A549 (cell line): ENCODE data around the gene PDE8B. TPM values are rescaled to one million over a fixed set of nuclear protein-coding genes. Genes with fewer than 3 reads are reported as not detected.

Source experiments
- ATAC-seq, 2 experiments: fragments of 200-7000 bp in 1 of 2; fragments of >200 bp in 1 of 2; cut with Nextera tagmentation in 1 of 2; cut with Tn5 transposase in 1 of 2; 3 replicates each; pipeline versions ENCODE4 v1.8.0 to v1.9.1; 2018 to 2020; ENCODE audit warnings: mild to moderate bottlenecking in 1 of 2, moderate library complexity in 1 of 2
- CTCF ChIA-PET: fragments of 300-600 bp; sonication (Branson Sonifier 250); formaldehyde crosslinking; extraction: SDS; loops from one replicate; lab custom pipeline; 2021; ENCODE audit warnings: antibody characterized with exemption, inconsistent platforms; lab: Yijun Ruan, JAX
- POLR2A ChIA-PET: fragments of 350-600 bp; formaldehyde crosslinking; extraction: SDS; loops from one replicate; lab custom pipeline; 2021; ENCODE audit warnings: antibody characterized with exemption, inconsistent platforms; lab: Yijun Ruan, JAX
- DNase-seq, 2 experiments: peaks; one replicate each; pipeline versions ENCODE4 v3.0.0 to v3.0.0-alpha.2; 2011 to 2016; ENCODE audit warnings: low read depth in 1 of 2, low spot score in 1 of 2
- FAIRE-seq: peaks from 2 replicates; lab custom pipeline; 2011; peaks lifted over from hg19 to GRCh38; lab: Jason Lieb, UNC
- H3K27ac ChIP-seq, 2 experiments: fragments of >200 bp; sonication (Bioruptor Twin); formaldehyde crosslinking; 3 replicates each; pipeline ENCODE4 v1.5.1; 2016 to 2017
- H3K4me1 ChIP-seq: fragments of >200 bp; sonication (Bioruptor Twin); formaldehyde crosslinking; 3 replicates; pipeline ENCODE4 v1.6.1; 2016
- H3K4me2 ChIP-seq: fragments of >200 bp; sonication (Bioruptor Twin); formaldehyde crosslinking; 3 replicates; pipeline ENCODE4 v1.6.1; 2016
- H3K4me3 ChIP-seq: fragments of >200 bp; sonication (Bioruptor Twin); formaldehyde crosslinking; 3 replicates; pipeline ENCODE4 v1.5.1; 2016
- H3K9me3 ChIP-seq: fragments of >200 bp; sonication (Bioruptor Twin); formaldehyde crosslinking; 3 replicates; pipeline ENCODE4 v1.6.1; 2016
- BHLHE40 ChIP-seq: IDR thresholded peaks from 2 replicates; pipeline ENCODE4 v1.6.1; 2012; ENCODE audit warnings: low read depth, low read length, inconsistent platforms
- CEBPB ChIP-seq, 2 experiments: fragments of >200 bp in 1 of 2; sonication (Bioruptor Twin) in 1 of 2; formaldehyde crosslinking in 1 of 2; IDR thresholded peaks; 2 replicates each; pipeline ENCODE4 v1.6.1; 2012 to 2016
- CHD2 ChIP-seq: fragments of 150-350 bp; IDR thresholded peaks from 2 replicates; pipeline ENCODE4 v1.6.1; 2014; ENCODE audit warnings: low read length; ENCODE audit not compliant: partially characterized antibody
- E2F6 ChIP-seq: IDR thresholded peaks from 2 replicates; pipeline ENCODE4 v1.6.1; 2012; ENCODE audit warnings: low read depth, borderline replicate concordance
- EHF ChIP-seq: fragments of 250-450 bp; sonication (Bioruptor Pico); IDR thresholded peaks from 2 replicates; pipeline ENCODE4 v1.5.0; 2020; ENCODE audit warnings: mild to moderate bottlenecking
- EP300 ChIP-seq, 2 experiments: fragments of >200 bp; sonication (Bioruptor Twin); formaldehyde crosslinking; IDR thresholded peaks; 2 replicates in 1 of 2; 3 replicates in 1 of 2; pipeline ENCODE4 v1.6.1; 2016 to 2017
- ESRRA ChIP-seq: fragments of 150-350 bp; IDR thresholded peaks from 2 replicates; pipeline ENCODE4 v1.6.1; 2014; ENCODE audit warnings: mild to moderate bottlenecking, low read length, borderline replicate concordance
- FOSB ChIP-seq: fragments of 250-450 bp; sonication (Bioruptor Pico); IDR thresholded peaks from 2 replicates; pipeline ENCODE4 v1.5.0; 2020; ENCODE audit warnings: mild to moderate bottlenecking, moderate library complexity
- FOSL2 ChIP-seq, 2 experiments: fragments of 450-650 bp in 1 of 2; fragments of >200 bp in 1 of 2; sonication (Bioruptor Twin) in 1 of 2; formaldehyde crosslinking; IDR thresholded peaks; 2 replicates each; pipeline versions ENCODE4 v1.5.0 to v1.6.1; 2016 to 2020; ENCODE audit warnings: mild to moderate bottlenecking in 1 of 2, moderate library complexity in 1 of 2
- GATA3 ChIP-seq: IDR thresholded peaks from 2 replicates; pipeline ENCODE4 v1.6.1; 2012; ENCODE audit warnings: borderline replicate concordance
- HMGXB4 ChIP-seq: fragments of 250-450 bp; sonication (Bioruptor Pico); IDR thresholded peaks from 2 replicates; pipeline ENCODE4 v1.5.0; 2021; ENCODE audit warnings: mild to moderate bottlenecking, moderate library complexity, borderline replicate concordance
- HOXB5 ChIP-seq: fragments of 250-450 bp; sonication (Bioruptor Pico); IDR thresholded peaks from 2 replicates; pipeline ENCODE4 v1.5.0; 2020; ENCODE audit warnings: mild to moderate bottlenecking, moderate library complexity
- MAFK ChIP-seq: fragments of 450-650 bp; IDR thresholded peaks from 2 replicates; pipeline ENCODE4 v1.6.1; 2014; ENCODE audit not compliant: partially characterized antibody
- NFE2L2 ChIP-seq: fragments of 150-350 bp; conservative IDR thresholded peaks from 2 replicates; pipeline ENCODE4 v1.6.1; 2014; ENCODE audit warnings: low read length
- REST ChIP-seq: fragments of 200-600 bp; sonication (generic); IDR thresholded peaks from 2 replicates; pipeline ENCODE4 v1.6.1; 2016; ENCODE audit warnings: antibody characterized with exemption, mild to moderate bottlenecking, moderate library complexity
- ZC3H11A ChIP-seq: fragments of 450-650 bp; IDR thresholded peaks from 2 replicates; pipeline ENCODE4 v1.6.1; 2014; ENCODE audit warnings: antibody characterized with exemption, mild to moderate bottlenecking
- ZFP36 ChIP-seq: fragments of 450-650 bp; IDR thresholded peaks from 2 replicates; pipeline ENCODE4 v1.6.1; 2014; ENCODE audit warnings: borderline replicate concordance; ENCODE audit not compliant: partially characterized antibody
- WGBS: methylation state at CpG from one replicate; pipeline ENCODE4 v1.1.6; 2017; ENCODE audit errors: missing lambda C conversion rate; 5-methylcytosine and 5-hydroxymethylcytosine counted together
- polyA plus RNA-seq, 4 experiments: library from polyadenylated mRNA; depleted of rRNA in 3 of 4; stranded (reverse); fragments of >200 nt; fragmentation: RNase III in 1 of 4; extraction: RNeasy Plus Mini Kit Qiagen cat#74134 plus additional on column Dnase treatment in 1 of 4; gene quantifications; 2 replicates in 3 of 4; 3 replicates in 1 of 4; pipeline ENCODE4 v1.2.3, GENCODE V29; 2011 to 2017

The PDE8B gene
- polyA plus RNA-seq, 2 of the 4 experiments (the other 2 are of a cell fraction) = 2.0 to 4.0 TPM

- no peak for DNase-seq
- 43% methylated on average over 2 of the region's 2 CpGs for WGBS
- Histone ChIP-seq H3K4me2 (no peak overlapping the region), H3K4me3 (no peak overlapping the region), H3K27ac (no peak overlapping the region), H3K9me3 (no peaks in the 10 kb centered on the region), H3K4me1 (no peaks in the 10 kb centered on the region)
- FAIRE-seq = no peak
- TF ChIP-seq ZC3H11A (no peak), MAFK (peak; percentile 79)
- CTCF ChIA-PET = interaction anchor here (0.7 to 2.5 kb wide), 5 partner anchors 13 to 174 kb away, joined by 3 to 7 read pairs (median 3); no protein-coding TSS in a partner anchor
- POLR2A ChIA-PET = no interaction called here
- ATAC-seq = no peak
Observed at GRCh38 chr5:77318060-77318459, 107.6 kb downstream of the PDE8B start.

GRCh38 chr5:77319117-77319804 is 108.8 kb downstream of the PDE8B start:
- Histone ChIP-seq H3K27ac (no peak overlapping the region), H3K4me2 (no peak overlapping the region), H3K4me3 (no peak overlapping the region), H3K9me3 (no peaks in the 10 kb centered on the region), H3K4me1 (no peaks in the 10 kb centered on the region)
- FAIRE-seq (no peak), ATAC-seq (no peak), DNase-seq (no peak)
- TF ChIP-seq BHLHE40 (no peak), MAFK (peak; percentile 48), ZC3H11A (no peak)
- ChIA-PET POLR2A (no interaction called here), CTCF (interaction anchor here (0.9 to 2.5 kb wide), 4 partner anchors 11 to 60 kb away, joined by 3 to 7 read pairs (median 3); no protein-coding TSS in a partner anchor)
- WGBS = 89% methylated on average over 5 of the region's 5 CpGs

GRCh38 chr5:77321793-77322394 is 111.4 kb downstream of the PDE8B start:
- FAIRE-seq (no peak), ATAC-seq (no peak), DNase-seq (no peak)
- no peak overlapping the region for H3K4me2 ChIP-seq
- TF ChIP-seq ZFP36 = no peak
- TF ChIP-seq CEBPB (IDR thresholded peaks at IDR 0.05) = no peak
- no peak for TF ChIP-seq HOXB5 (CRISPR knock-in tag)
- no peak for TF ChIP-seq REST
- TF ChIP-seq E2F6 = no peak
- TF ChIP-seq NFE2L2 = no peak
- no peak for TF ChIP-seq GATA3
- no peak for TF ChIP-seq HMGXB4 (CRISPR knock-in tag)
- no peak for TF ChIP-seq FOSL2 (IDR thresholded peaks at IDR 0.05)
- no peak for TF ChIP-seq FOSL2 (CRISPR knock-in tag; IDR thresholded peaks at IDR 0.05)
- no peak for TF ChIP-seq EP300 (IDR thresholded peaks at IDR 0.05)
- TF ChIP-seq ESRRA = no peak
- TF ChIP-seq MAFK = no peak
- no peak for TF ChIP-seq CHD2
- no peak for TF ChIP-seq EHF (CRISPR knock-in tag)
- TF ChIP-seq FOSB (CRISPR knock-in tag) = no peak
- no peaks in the 10 kb centered on the region for H3K4me1 ChIP-seq
- no peak overlapping the region for H3K4me3 ChIP-seq
- 99% methylated on average over 4 of the region's 4 CpGs for WGBS
- CTCF ChIA-PET = no interaction called here
- POLR2A ChIA-PET = no interaction called here
- no peaks in the 10 kb centered on the region for H3K9me3 ChIP-seq
- no peak overlapping the region for H3K27ac ChIP-seq
